WTC11 (cell line): Measurements from ENCODE around the gene NRAP. TPM values are rescaled to one million over a fixed set of nuclear protein-coding genes. Genes with fewer than 3 reads are reported as not detected.

Source experiments
- ATAC-seq: fragments of 200-7000 bp; cut with Tn5 transposase; 2 replicates; pipeline ENCODE4 v1.10.0; 2021; ENCODE audit warnings: mild to moderate bottlenecking, moderate library complexity
- CTCF ChIA-PET: fragments of 300-600 bp; sonication (Branson Sonifier 250); formaldehyde crosslinking; loops from one replicate; lab custom pipeline; 2021; ENCODE audit warnings: antibody characterized with exemption; lab: Charles Lee
- POLR2A ChIA-PET: fragments of 350-600 bp; sonication (Branson Sonifier 250); formaldehyde crosslinking; loops from one replicate; lab custom pipeline; 2021; ENCODE audit warnings: antibody characterized with exemption; lab: Charles Lee
- DNase-seq: peaks from one replicate; pipeline ENCODE4 v3.0.0; 2021; ENCODE audit warnings: low spot score
- H3K27ac Mint-ChIP-seq: 2 replicates; pipeline ENCODE4 v1.8.0; 2021; ENCODE audit warnings: mixed read lengths
- H3K27me3 Mint-ChIP-seq: 2 replicates; pipeline ENCODE4 v1.8.0; 2021; ENCODE audit warnings: low read depth, mild to moderate bottlenecking, moderate library complexity, mixed read lengths
- H3K36me3 Mint-ChIP-seq: 2 replicates; pipeline ENCODE4 v1.8.0; 2021; ENCODE audit warnings: mixed read lengths
- H3K4me1 Mint-ChIP-seq: 2 replicates; pipeline ENCODE4 v1.8.0; 2022; ENCODE audit warnings: mixed read lengths
- H3K4me3 Mint-ChIP-seq: 2 replicates; pipeline ENCODE4 v1.8.0; 2021; ENCODE audit warnings: mild to moderate bottlenecking, moderate library complexity, mixed read lengths
- H3K9me3 Mint-ChIP-seq: 2 replicates; pipeline ENCODE4 v1.8.0; 2021; ENCODE audit warnings: mixed read lengths
- ATF2 ChIP-seq: sonication (generic); formaldehyde crosslinking; IDR thresholded peaks from 2 replicates; pipeline ENCODE4 v1.8.1; 2022; ENCODE audit warnings: low read depth, missing genetic modification reagents, borderline replicate concordance
- CREB1 ChIP-seq: sonication (generic); formaldehyde crosslinking; IDR thresholded peaks from 2 replicates; pipeline ENCODE4 v1.8.0; 2023; ENCODE audit warnings: mild to moderate bottlenecking, missing genetic modification reagents
- EMX1 ChIP-seq: fragments of 250-450 bp; sonication (Bioruptor Pico); IDR thresholded peaks from 2 replicates; pipeline ENCODE4 v1.8.0; 2021; ENCODE audit warnings: mild to moderate bottlenecking
- FOXP1 ChIP-seq: sonication (generic); formaldehyde crosslinking; IDR thresholded peaks from 2 replicates; pipeline ENCODE4 v1.8.0; 2022; ENCODE audit warnings: missing genetic modification reagents, mild to moderate bottlenecking, moderate library complexity, borderline replicate concordance
- GABPB1 ChIP-seq: sonication (generic); formaldehyde crosslinking; IDR thresholded peaks from 2 replicates; pipeline ENCODE4 v1.8.1; 2023; ENCODE audit warnings: mild to moderate bottlenecking, missing genetic modification reagents
- GRHL2 ChIP-seq: fragments of 250-450 bp; sonication (Bioruptor Pico); IDR thresholded peaks from 2 replicates; pipeline ENCODE4 v1.8.0; 2022; ENCODE audit warnings: mild to moderate bottlenecking, moderate library complexity; ENCODE audit not compliant: insufficient replicate concordance, severe bottlenecking
- MLX ChIP-seq: sonication (generic); formaldehyde crosslinking; IDR thresholded peaks from 2 replicates; pipeline ENCODE4 v1.8.1; 2023; ENCODE audit warnings: mild to moderate bottlenecking, missing genetic modification reagents, moderate library complexity
- PRDM15 ChIP-seq: sonication (generic); formaldehyde crosslinking; IDR thresholded peaks from 2 replicates; pipeline ENCODE4 v1.8.0; 2022; ENCODE audit warnings: missing genetic modification reagents
- RORB ChIP-seq: fragments of 250-450 bp; sonication (Bioruptor Pico); IDR thresholded peaks from 2 replicates; pipeline ENCODE4 v1.9.0; 2021; ENCODE audit warnings: mild to moderate bottlenecking
- SMAD3 ChIP-seq: sonication (generic); formaldehyde crosslinking; IDR thresholded peaks from 2 replicates; pipeline ENCODE4 v1.8.0; 2022; ENCODE audit warnings: missing genetic modification reagents, mild to moderate bottlenecking, borderline replicate concordance
- USF2 ChIP-seq: sonication (generic); formaldehyde crosslinking; IDR thresholded peaks from 2 replicates; pipeline ENCODE4 v1.8.1; 2023; ENCODE audit warnings: mild to moderate bottlenecking, missing genetic modification reagents, moderate library complexity
- ZNF219 ChIP-seq: sonication (generic); formaldehyde crosslinking; IDR thresholded peaks from 2 replicates; pipeline ENCODE4 v1.8.0; 2023; ENCODE audit warnings: missing genetic modification reagents, mild to moderate bottlenecking, borderline replicate concordance
- ZNF281 ChIP-seq: sonication (generic); formaldehyde crosslinking; IDR thresholded peaks from 2 replicates; pipeline ENCODE4 v1.8.0; 2023; ENCODE audit warnings: mild to moderate bottlenecking, missing genetic modification reagents
- ZNF396 ChIP-seq: fragments of 250-450 bp; sonication (Bioruptor Pico); IDR thresholded peaks from 2 replicates; pipeline ENCODE4 v1.8.0; 2021; ENCODE audit warnings: mild to moderate bottlenecking, moderate library complexity, borderline replicate concordance
- total RNA-seq: library from RNA; stranded (reverse); gene quantifications from 3 replicates; pipeline ENCODE4 v1.2.3, GENCODE V29; 2021

NRAP gene
- total RNA-seq, 1 experiment from 2014 or later: not detected

- peaks cover 88% of the 10 kb centered on the region for H3K27me3 Mint-ChIP-seq
- no peaks in the 10 kb centered on the region for H3K36me3 Mint-ChIP-seq
- no peak overlapping the region for H3K4me3 Mint-ChIP-seq
- ChIA-PET CTCF (no interaction called here), POLR2A (no interaction called here)
- DNase-seq (no peak), ATAC-seq (no peak)
- no peak overlapping the region for H3K27ac Mint-ChIP-seq
- TF ChIP-seq CREB1 (CRISPR knock-in tag): no peak
- TF ChIP-seq GABPB1 (CRISPR knock-in tag): no peak
- TF ChIP-seq MLX: no peak
- TF ChIP-seq ATF2 (CRISPR knock-in tag): no peak
- TF ChIP-seq RORB (CRISPR knock-in tag): no peak
- peaks cover 3% of the 10 kb centered on the region; the same call in 1 of the 2 replicates for H3K4me1 Mint-ChIP-seq
- no peaks in the 10 kb centered on the region for H3K9me3 Mint-ChIP-seq
Measured at GRCh38 chr10:113552014-113552413, 111.8 kb downstream of the NRAP start.

- Mint-ChIP-seq H3K36me3 (no peaks in the 10 kb centered on the region), H3K9me3 (no peaks in the 10 kb centered on the region), H3K27me3 (peaks cover 71% of the 10 kb centered on the region), H3K4me3 (no peak overlapping the region), H3K4me1 (peaks cover 3% of the 10 kb centered on the region; the same call in 1 of the 2 replicates), H3K27ac (no peak overlapping the region)
- ATAC-seq (no peak), DNase-seq (no peak)
- TF ChIP-seq ZNF281 (CRISPR knock-in tag): no peak
- no peak for TF ChIP-seq GRHL2
- no peak for TF ChIP-seq PRDM15 (CRISPR knock-in tag)
- no peak for TF ChIP-seq ATF2 (CRISPR knock-in tag)
- TF ChIP-seq EMX1 (CRISPR knock-in tag): no peak
- no peak for TF ChIP-seq ZNF396 (CRISPR knock-in tag)
- TF ChIP-seq ZNF219 (CRISPR knock-in tag): no peak
- no peak for TF ChIP-seq USF2 (CRISPR knock-in tag)
- no peak for TF ChIP-seq FOXP1 (CRISPR knock-in tag)
- TF ChIP-seq SMAD3 (CRISPR knock-in tag): no peak
- CTCF ChIA-PET: no interaction called here
- POLR2A ChIA-PET: no interaction called here
Measured at GRCh38 chr10:113550365-113550764, 113.5 kb downstream of the NRAP start.
